HCT116 (cell line): ENCODE results near the gene PCBP3. TPM values are rescaled to one million over a fixed set of nuclear protein-coding genes. Genes with fewer than 3 reads are reported as not detected.

Experiments
- ATAC-seq: fragments of 200-7000 bp; cut with Tn5 transposase; 2 replicates; pipeline ENCODE4 v1.9.1; 2020; ENCODE audit warnings: mild to moderate bottlenecking, moderate library complexity
- BruUV-seq: library from RNA; stranded (reverse); fragments of 400-500 nt; replicated peaks from 2 replicates; lab custom pipeline; 2021; lab: Mats Ljungman, UMichigan
- CTCF ChIA-PET: fragments of 300-600 bp; sonication (Branson Sonifier 250); formaldehyde crosslinking; loops from one replicate; lab custom pipeline; 2021; ENCODE audit warnings: antibody characterized with exemption; lab: Charles Lee
- POLR2A ChIA-PET: fragments of 300-600, 350-600 bp; sonication (Branson Sonifier 250); formaldehyde crosslinking; loops from one replicate; lab custom pipeline; 2021; ENCODE audit warnings: antibody characterized with exemption; lab: Charles Lee
- RAD21 ChIA-PET, 2 experiments: fragments of 300-600 bp; sonication (Branson Sonifier 250); formaldehyde crosslinking; loops; one replicate each; lab custom pipeline; 2023; ENCODE audit warnings: low total read pairs in 2 of 2; ENCODE audit not compliant: uncharacterized antibody in 2 of 2, unreplicated experiment in 2 of 2, low non-redundant PET in 1 of 2; lab: Charles Lee
- DNase-seq: peaks from one replicate; pipeline ENCODE4 v3.0.0-alpha.2; 2010; ENCODE audit warnings: low read depth, low spot score
- H2AFZ ChIP-seq: fragments of 200-600 bp; shearing (Covaris generic), sonication (generic); 2 replicates; pipeline ENCODE4 v1.6.1; 2017; ENCODE audit warnings: low read depth, mixed run types, mixed read lengths, antibody characterized with exemption, low read length; ENCODE audit not compliant: poor library complexity, severe bottlenecking
- H3K27ac ChIP-seq: 2 replicates; pipeline ENCODE4 v1.5.1; 2012; ENCODE audit warnings: low read depth, low read length
- H3K27me3 ChIP-seq: fragments of 200-600 bp; sonication (generic); 2 replicates; pipeline ENCODE4 v1.6.1; 2016; ENCODE audit warnings: mixed run types, low read length, mixed read lengths; ENCODE audit not compliant: insufficient read depth
- H3K36me3 ChIP-seq, 2 experiments: fragments of 200-500 bp in 1 of 2; fragments of 200-600 bp in 1 of 2; sonication (Bioruptor generic) in 1 of 2; sonication (generic) in 1 of 2; 2 replicates each; pipeline versions ENCODE4 v1.5.1 to v1.6.1; 2014 to 2016; ENCODE audit warnings: low read length in 2 of 2, inconsistent platforms in 1 of 2, mixed read lengths in 1 of 2, mixed run types in 1 of 2; ENCODE audit not compliant: insufficient read depth in 2 of 2, control insufficient read depth in 1 of 2
- H3K4me1 ChIP-seq, 2 experiments: fragments of 200-600 bp in 1 of 2; sonication (generic) in 1 of 2; 2 replicates each; pipeline versions ENCODE4 v1.5.1 to v1.6.1; 2012 to 2017; ENCODE audit warnings: low read length in 2 of 2, inconsistent platforms in 1 of 2, mild to moderate bottlenecking in 1 of 2, mixed read lengths in 1 of 2, mixed run types in 1 of 2, moderate library complexity in 1 of 2; ENCODE audit not compliant: insufficient read depth in 2 of 2, control insufficient read depth in 1 of 2
- H3K4me2 ChIP-seq: fragments of 200-600 bp; sonication (generic); 2 replicates; pipeline ENCODE4 v1.6.1; 2017; ENCODE audit warnings: mixed run types, low read length, mixed read lengths
- H3K4me3 ChIP-seq, 2 experiments: fragments of 200-600 bp in 1 of 2; sonication (generic) in 1 of 2; replicated peaks in 1 of 2; 2 replicates each; pipeline ENCODE4 v1.5.1; 2011 to 2016; ENCODE audit warnings: low read length in 2 of 2, control low read depth in 1 of 2, low read depth in 1 of 2, mild to moderate bottlenecking in 1 of 2, mixed read lengths in 1 of 2, mixed run types in 1 of 2
- H3K79me2 ChIP-seq: fragments of 200-600 bp; sonication (generic); 2 replicates; pipeline ENCODE4 v1.6.1; 2017; ENCODE audit warnings: mild to moderate bottlenecking, mixed run types, low read length, moderate library complexity, mixed read lengths; ENCODE audit not compliant: insufficient read depth
- H3K9ac ChIP-seq: fragments of 200-600 bp; sonication (generic); 2 replicates; pipeline ENCODE4 v1.6.1; 2016; ENCODE audit warnings: low read length, mixed read lengths
- H3K9me2 ChIP-seq: fragments of 200-600 bp; sonication (generic), shearing (Covaris generic); 2 replicates; pipeline ENCODE4 v1.6.1; 2017; ENCODE audit warnings: mixed run types, mild to moderate bottlenecking, moderate library complexity; ENCODE audit not compliant: insufficient read depth
- H3K9me3 ChIP-seq, 2 experiments: fragments of 200-500 bp in 1 of 2; fragments of 200-600 bp in 1 of 2; sonication (Bioruptor generic) in 1 of 2; sonication (generic) in 1 of 2; 2 replicates each; pipeline ENCODE4 v1.6.1; 2014 to 2017; ENCODE audit warnings: low read length in 2 of 2, mixed read lengths in 2 of 2, inconsistent platforms in 1 of 2, low read depth in 1 of 2, mild to moderate bottlenecking in 1 of 2, mixed run types in 1 of 2, moderate library complexity in 1 of 2; ENCODE audit not compliant: control insufficient read depth in 1 of 2, insufficient read depth in 1 of 2
- H4K20me1 ChIP-seq: fragments of 200-600 bp; sonication (generic), shearing (Covaris generic); 2 replicates; pipeline ENCODE4 v1.6.1; 2017; ENCODE audit warnings: mixed run types, mild to moderate bottlenecking, moderate library complexity; ENCODE audit not compliant: insufficient read depth
- CBX3 ChIP-seq: IDR thresholded peaks from 2 replicates; pipeline ENCODE4 v1.6.1; 2012; ENCODE audit warnings: low read depth
- ELF1 ChIP-seq: IDR thresholded peaks from 2 replicates; pipeline ENCODE4 v1.6.1; 2012; ENCODE audit warnings: low read depth, borderline replicate concordance
- EZH2 ChIP-seq: fragments of 200-600 bp; sonication (generic); IDR thresholded peaks from 2 replicates; pipeline ENCODE4 v1.6.1; 2017; ENCODE audit warnings: antibody characterized with exemption, mixed run types
- JUND ChIP-seq: IDR thresholded peaks from 2 replicates; pipeline ENCODE4 v1.6.1; 2012
- POLR2AphosphoS5 ChIP-seq: IDR thresholded peaks from 2 replicates; pipeline ENCODE4 v1.6.1; 2011; ENCODE audit warnings: mild to moderate bottlenecking, low read depth, low read length, moderate library complexity
- RAD21 ChIP-seq: IDR thresholded peaks from 2 replicates; pipeline ENCODE4 v1.6.1; 2012; ENCODE audit warnings: low read depth, mild to moderate bottlenecking
- SIN3A ChIP-seq: IDR thresholded peaks from 2 replicates; pipeline ENCODE4 v1.6.1; 2012; ENCODE audit warnings: low read depth
- SP1 ChIP-seq: IDR thresholded peaks from 2 replicates; pipeline ENCODE4 v1.6.1; 2012; ENCODE audit warnings: low read depth
- TCF7L2 ChIP-seq: IDR thresholded peaks from 2 replicates; pipeline ENCODE4 v1.7.0; 2011; ENCODE audit warnings: borderline replicate concordance, inconsistent platforms; ENCODE audit not compliant: insufficient read depth, insufficient read length; ENCODE audit errors: extremely low read depth
- YY1 ChIP-seq: IDR thresholded peaks from 2 replicates; pipeline ENCODE4 v1.6.1; 2011; ENCODE audit warnings: low read length, low read depth, moderate library complexity, mild to moderate bottlenecking; ENCODE audit not compliant: insufficient replicate concordance; ENCODE audit errors: extremely low read depth
- ZNF274 ChIP-seq: fragments of 200-500 bp; sonication (Bioruptor generic); IDR thresholded peaks from 2 replicates; pipeline ENCODE4 v1.6.1; 2014; ENCODE audit warnings: mild to moderate bottlenecking, low read depth, low read length, inconsistent platforms
- intact Hi-C: fragments of 100-400 bp; cut with micrococcal nuclease; formaldehyde crosslinking; loops from 2 replicates; pipeline ENCODE4 v1.10.0; 2022
- total RNA-seq: library from RNA; stranded (reverse); gene quantifications from one replicate; pipeline ENCODE4 v1.2.1, GENCODE V29; 2021; ENCODE audit not compliant: unreplicated experiment
- TF ChIP-seq, protein P1 (sequence below), 3 experiments: fragments of 200-600 bp in 1 of 3; sonication (generic) in 1 of 3; IDR thresholded peaks in 2 of 3; conservative IDR thresholded peaks in 1 of 3; 2 replicates each; pipeline ENCODE4 v1.5.1; 2012 to 2017; ENCODE audit warnings: low read depth in 2 of 3, low read length in 2 of 3, antibody characterized with exemption in 1 of 3, borderline replicate concordance in 1 of 3, control low read depth in 1 of 3, mild to moderate bottlenecking in 1 of 3, mixed read lengths in 1 of 3, mixed run types in 1 of 3, moderate library complexity in 1 of 3; ENCODE audit not compliant: insufficient read depth in 1 of 3
- TF ChIP-seq, protein P2 (sequence below): IDR thresholded peaks from 2 replicates; pipeline ENCODE4 v1.6.1; 2012; ENCODE audit warnings: low read depth
- TF ChIP-seq, protein P3 (sequence below): IDR thresholded peaks from 2 replicates; pipeline ENCODE4 v1.6.1; 2012

PCBP3 gene
- total RNA-seq, 1 experiment from 2014 or later: 3.1 TPM

DNA sequence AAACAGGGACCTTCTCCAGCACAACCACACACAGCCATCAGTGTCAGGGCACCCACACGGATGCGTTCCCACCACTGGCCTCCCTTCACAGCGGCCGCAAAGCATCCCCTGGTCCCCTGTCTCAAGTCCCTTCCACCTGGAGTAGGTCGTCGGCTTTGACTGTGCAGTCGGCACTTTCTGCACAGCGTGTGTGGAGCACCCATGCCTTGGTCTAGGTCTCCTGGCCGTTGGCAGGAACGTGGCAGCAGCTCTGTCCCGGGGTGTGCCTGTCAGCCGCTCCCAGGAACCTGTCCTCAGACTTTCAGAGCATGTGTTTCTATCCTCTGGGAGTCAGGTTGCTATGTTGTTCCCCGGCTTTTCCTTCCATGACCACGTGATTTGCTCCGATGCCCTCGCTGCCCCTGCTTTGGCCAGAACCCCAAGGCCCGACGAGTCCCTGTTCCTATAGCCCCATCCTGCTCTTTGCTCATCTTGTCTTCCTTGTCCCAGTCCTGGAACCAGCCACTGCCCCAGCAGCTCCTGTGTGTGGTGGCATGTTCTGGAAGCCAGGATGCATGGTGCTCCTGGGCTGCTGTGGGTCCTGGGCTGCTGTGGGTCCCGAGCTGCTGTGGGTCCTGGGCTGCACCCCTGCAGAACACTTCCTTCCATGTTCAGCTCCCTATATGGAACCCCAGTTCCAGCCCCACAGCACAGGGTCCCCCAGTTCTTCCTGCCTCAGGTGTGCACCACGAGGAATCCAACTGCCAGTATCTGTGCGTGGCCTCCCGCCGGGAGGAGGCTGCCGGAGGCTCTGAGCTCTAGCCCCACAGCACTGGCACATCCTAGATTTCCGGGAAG, 253.9 kb downstream of the PCBP3 start:
- BruUV-seq: no TSS peak
- no peak for DNase-seq
- H3K27me3 ChIP-seq: no peaks in the 10 kb centered on the region

DNA sequence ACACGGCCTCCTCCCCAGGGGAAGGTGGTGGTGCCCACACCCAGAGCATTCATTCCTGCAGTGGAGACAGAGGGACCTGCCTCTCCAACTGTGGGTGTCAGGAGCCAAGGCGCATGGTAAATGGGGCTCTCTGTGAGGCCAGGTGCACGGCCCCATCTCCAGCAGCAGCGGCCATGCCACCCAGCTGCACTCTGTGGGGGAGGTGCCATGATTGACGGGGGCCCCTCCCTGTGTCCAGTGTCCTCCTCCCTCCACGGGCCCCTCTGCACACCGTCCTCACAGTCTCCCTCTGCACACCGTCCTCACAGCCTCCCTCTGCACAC, 254.5 kb downstream of the PCBP3 start:
- DNase-seq: no peak
- no TSS peak for BruUV-seq
- no peak overlapping the region for H3K4me3 ChIP-seq
- H3K27me3 ChIP-seq: no peaks in the 10 kb centered on the region
- no peaks in the 10 kb centered on the region for H4K20me1 ChIP-seq
- POLR2A ChIA-PET: no interaction called here
- H3K9me3 ChIP-seq: no peaks in the 10 kb centered on the region
- RAD21 ChIA-PET: no interaction called here
- ATAC-seq: 0 out of 2 replicates have a peak, but pooled peaks have one; percentile 22
- H2AFZ ChIP-seq: no peak overlapping the region
- H3K36me3 ChIP-seq: no peaks in the 10 kb centered on the region
- H3K27ac ChIP-seq: no peak overlapping the region
- H3K9ac ChIP-seq: no peak overlapping the region
- H3K4me1 ChIP-seq: no peaks in the 10 kb centered on the region
- no peak overlapping the region for H3K4me2 ChIP-seq
- intact Hi-C loops: no loop called here
- H3K79me2 ChIP-seq: no peaks in the 10 kb centered on the region
- H3K9me2 ChIP-seq: no peaks in the 10 kb centered on the region
- CTCF ChIA-PET: no interaction called here
- TF ChIP-seq JUND (no peak), SP1 (no peak), ELF1 (no peak), TCF7L2 (no peak), RAD21 (no peak), CBX3 (no peak), ZNF274 (no peak), SIN3A (no peak), EZH2 (no peak), YY1 (no peak), POLR2AphosphoS5 (no peak)
- TF ChIP-seq, protein P1, sequence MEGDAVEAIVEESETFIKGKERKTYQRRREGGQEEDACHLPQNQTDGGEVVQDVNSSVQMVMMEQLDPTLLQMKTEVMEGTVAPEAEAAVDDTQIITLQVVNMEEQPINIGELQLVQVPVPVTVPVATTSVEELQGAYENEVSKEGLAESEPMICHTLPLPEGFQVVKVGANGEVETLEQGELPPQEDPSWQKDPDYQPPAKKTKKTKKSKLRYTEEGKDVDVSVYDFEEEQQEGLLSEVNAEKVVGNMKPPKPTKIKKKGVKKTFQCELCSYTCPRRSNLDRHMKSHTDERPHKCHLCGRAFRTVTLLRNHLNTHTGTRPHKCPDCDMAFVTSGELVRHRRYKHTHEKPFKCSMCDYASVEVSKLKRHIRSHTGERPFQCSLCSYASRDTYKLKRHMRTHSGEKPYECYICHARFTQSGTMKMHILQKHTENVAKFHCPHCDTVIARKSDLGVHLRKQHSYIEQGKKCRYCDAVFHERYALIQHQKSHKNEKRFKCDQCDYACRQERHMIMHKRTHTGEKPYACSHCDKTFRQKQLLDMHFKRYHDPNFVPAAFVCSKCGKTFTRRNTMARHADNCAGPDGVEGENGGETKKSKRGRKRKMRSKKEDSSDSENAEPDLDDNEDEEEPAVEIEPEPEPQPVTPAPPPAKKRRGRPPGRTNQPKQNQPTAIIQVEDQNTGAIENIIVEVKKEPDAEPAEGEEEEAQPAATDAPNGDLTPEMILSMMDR (IDR thresholded peaks at IDR 0.05 in 2 of 3, conservative IDR thresholded peaks at IDR 0.05 in 1 of 3; ENCODE audit: borderline replicate concordance in 1 of 3, insufficient read depth in 1 of 3, low read depth in 2 of 3, low read length in 2 of 3): no peak
- TF ChIP-seq, protein P2, sequence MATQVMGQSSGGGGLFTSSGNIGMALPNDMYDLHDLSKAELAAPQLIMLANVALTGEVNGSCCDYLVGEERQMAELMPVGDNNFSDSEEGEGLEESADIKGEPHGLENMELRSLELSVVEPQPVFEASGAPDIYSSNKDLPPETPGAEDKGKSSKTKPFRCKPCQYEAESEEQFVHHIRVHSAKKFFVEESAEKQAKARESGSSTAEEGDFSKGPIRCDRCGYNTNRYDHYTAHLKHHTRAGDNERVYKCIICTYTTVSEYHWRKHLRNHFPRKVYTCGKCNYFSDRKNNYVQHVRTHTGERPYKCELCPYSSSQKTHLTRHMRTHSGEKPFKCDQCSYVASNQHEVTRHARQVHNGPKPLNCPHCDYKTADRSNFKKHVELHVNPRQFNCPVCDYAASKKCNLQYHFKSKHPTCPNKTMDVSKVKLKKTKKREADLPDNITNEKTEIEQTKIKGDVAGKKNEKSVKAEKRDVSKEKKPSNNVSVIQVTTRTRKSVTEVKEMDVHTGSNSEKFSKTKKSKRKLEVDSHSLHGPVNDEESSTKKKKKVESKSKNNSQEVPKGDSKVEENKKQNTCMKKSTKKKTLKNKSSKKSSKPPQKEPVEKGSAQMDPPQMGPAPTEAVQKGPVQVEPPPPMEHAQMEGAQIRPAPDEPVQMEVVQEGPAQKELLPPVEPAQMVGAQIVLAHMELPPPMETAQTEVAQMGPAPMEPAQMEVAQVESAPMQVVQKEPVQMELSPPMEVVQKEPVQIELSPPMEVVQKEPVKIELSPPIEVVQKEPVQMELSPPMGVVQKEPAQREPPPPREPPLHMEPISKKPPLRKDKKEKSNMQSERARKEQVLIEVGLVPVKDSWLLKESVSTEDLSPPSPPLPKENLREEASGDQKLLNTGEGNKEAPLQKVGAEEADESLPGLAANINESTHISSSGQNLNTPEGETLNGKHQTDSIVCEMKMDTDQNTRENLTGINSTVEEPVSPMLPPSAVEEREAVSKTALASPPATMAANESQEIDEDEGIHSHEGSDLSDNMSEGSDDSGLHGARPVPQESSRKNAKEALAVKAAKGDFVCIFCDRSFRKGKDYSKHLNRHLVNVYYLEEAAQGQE: no peak

More for the DNA sequence above, 253.9 kb downstream of the PCBP3 start:
- Histone ChIP-seq H3K79me2 (no peaks in the 10 kb centered on the region), H2AFZ (no peak overlapping the region), H3K4me2 (no peak overlapping the region), H3K9me3 (no peaks in the 10 kb centered on the region), H4K20me1 (no peaks in the 10 kb centered on the region), H3K27ac (no peak overlapping the region), H3K9ac (no peak overlapping the region), H3K4me1 (no peaks in the 10 kb centered on the region), H3K9me2 (no peaks in the 10 kb centered on the region), H3K36me3 (no peaks in the 10 kb centered on the region), H3K4me3 (no peak overlapping the region)
- CTCF ChIA-PET: no interaction called here
- no peak for TF ChIP-seq RAD21
- TF ChIP-seq, protein P3, sequence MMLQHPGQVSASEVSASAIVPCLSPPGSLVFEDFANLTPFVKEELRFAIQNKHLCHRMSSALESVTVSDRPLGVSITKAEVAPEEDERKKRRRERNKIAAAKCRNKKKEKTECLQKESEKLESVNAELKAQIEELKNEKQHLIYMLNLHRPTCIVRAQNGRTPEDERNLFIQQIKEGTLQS: no peak
- intact Hi-C loops: no loop called here
- POLR2A ChIA-PET: no interaction called here
- RAD21 ChIA-PET: no interaction called here
- ATAC-seq: no peak
